Neural cell (in vitro differentiated cells): ENCODE results near the gene SMAP1. TPM values are rescaled to one million over a fixed set of nuclear protein-coding genes. Genes with fewer than 3 reads are reported as not detected.

Experiments
- H2AFZ ChIP-seq: fragments of 200-600, 300-800 bp; sonication (generic), shearing (Covaris generic); 2 replicates; pipeline ENCODE4 v1.6.0; 2014; ENCODE audit warnings: low read depth, mild to moderate bottlenecking, antibody characterized with exemption, low read length, moderate library complexity
- H3F3A ChIP-seq: fragments of 200-600 bp; shearing (Covaris generic); 2 replicates; pipeline ENCODE4 v1.6.1; 2016; ENCODE audit warnings: mild to moderate bottlenecking, moderate library complexity, mixed read lengths, antibody characterized with exemption, low read length; ENCODE audit not compliant: insufficient read depth, poor library complexity, severe bottlenecking
- H3K27ac ChIP-seq: fragments of 200-600, 300-800 bp; sonication (generic), shearing (Covaris generic); 2 replicates; pipeline ENCODE4 v1.5.1; 2014; ENCODE audit warnings: mild to moderate bottlenecking, low read length, moderate library complexity
- H3K27me3 ChIP-seq: fragments of 300-800, 200-600 bp; sonication (generic), shearing (Covaris generic); 2 replicates; pipeline ENCODE4 v1.6.0; 2014; ENCODE audit warnings: mild to moderate bottlenecking, low read depth, low read length, moderate library complexity; ENCODE audit not compliant: insufficient read depth
- H3K36me3 ChIP-seq: fragments of 300-800, 200-600 bp; sonication (generic), shearing (Covaris generic); 2 replicates; pipeline ENCODE4 v1.5.1; 2014; ENCODE audit warnings: mild to moderate bottlenecking, antibody characterized with exemption, low read length, moderate library complexity; ENCODE audit not compliant: insufficient read depth
- H3K4me2 ChIP-seq: fragments of 300-800, 200-600 bp; sonication (generic), shearing (Covaris generic); 2 replicates; pipeline ENCODE4 v1.6.0; 2014; ENCODE audit warnings: mild to moderate bottlenecking, low read length
- H3K4me3 ChIP-seq: fragments of 300-800, 200-600 bp; sonication (generic), shearing (Covaris generic); 2 replicates; pipeline ENCODE4 v1.5.1; 2014; ENCODE audit warnings: mild to moderate bottlenecking, low read length, moderate library complexity
- H3K79me2 ChIP-seq: fragments of 200-600 bp; shearing (Covaris generic); replicated peaks from 2 replicates; pipeline ENCODE4 v1.6.0; 2014; ENCODE audit warnings: mild to moderate bottlenecking, low read length, moderate library complexity; ENCODE audit not compliant: insufficient read depth
- H3K9ac ChIP-seq: fragments of 300-800, 200-600 bp; sonication (generic), shearing (Covaris generic); 2 replicates; pipeline ENCODE4 v1.6.1; 2016; ENCODE audit warnings: mild to moderate bottlenecking, low read length, mixed read lengths
- H3K9me2 ChIP-seq: fragments of 200-600 bp; shearing (Covaris generic); 2 replicates; pipeline ENCODE4 v1.6.1; 2016; ENCODE audit warnings: mild to moderate bottlenecking, low read length, mixed read lengths; ENCODE audit not compliant: insufficient read depth
- H3K9me3 ChIP-seq: fragments of 200-600, 300-800 bp; sonication (generic), shearing (Covaris generic); 2 replicates; pipeline ENCODE4 v1.6.1; 2016; ENCODE audit warnings: mild to moderate bottlenecking, mixed run types, low read length, moderate library complexity, mixed read lengths
- H4K20me1 ChIP-seq: fragments of 200-600 bp; shearing (Covaris generic); 2 replicates; pipeline ENCODE4 v1.6.1; 2016; ENCODE audit warnings: mild to moderate bottlenecking, mixed run types; ENCODE audit not compliant: insufficient read depth
- EP300 ChIP-seq: fragments of 450-650 bp; conservative IDR thresholded peaks from 2 replicates; pipeline ENCODE4 v1.6.1; 2014; ENCODE audit warnings: antibody characterized with exemption, mild to moderate bottlenecking, moderate library complexity; ENCODE audit not compliant: poor library complexity, severe bottlenecking
- EZH2 ChIP-seq: fragments of 200-600, 300-800 bp; shearing (Covaris generic), sonication (generic); IDR thresholded peaks from 2 replicates; pipeline ENCODE4 v1.6.1; 2014; ENCODE audit warnings: antibody characterized with exemption, low read length, borderline replicate concordance, mild to moderate bottlenecking; ENCODE audit not compliant: insufficient read depth, poor library complexity, severe bottlenecking
- MXI1 ChIP-seq: fragments of 450-650 bp; conservative IDR thresholded peaks from 2 replicates; pipeline ENCODE4 v1.6.1; 2014; ENCODE audit warnings: antibody characterized with exemption, mild to moderate bottlenecking; ENCODE audit not compliant: poor library complexity, severe bottlenecking
- POLR2AphosphoS5 ChIP-seq: IDR thresholded peaks from 2 replicates; pipeline ENCODE4 v1.6.1; 2012
- RAD21 ChIP-seq: fragments of 450-650 bp; conservative IDR thresholded peaks from 2 replicates; pipeline ENCODE4 v1.6.1; 2014; ENCODE audit warnings: antibody characterized with exemption, mild to moderate bottlenecking, moderate library complexity
- REST ChIP-seq: IDR thresholded peaks from 2 replicates; pipeline ENCODE4 v1.6.1; 2012; ENCODE audit warnings: borderline replicate concordance
- SMC3 ChIP-seq: fragments of 450-650 bp; conservative IDR thresholded peaks from 2 replicates; pipeline ENCODE4 v1.6.1; 2014; ENCODE audit warnings: antibody characterized with exemption, mild to moderate bottlenecking, moderate library complexity; ENCODE audit not compliant: poor library complexity
- TAF1 ChIP-seq: IDR thresholded peaks from 2 replicates; pipeline ENCODE4 v1.6.1; 2012; ENCODE audit warnings: low read depth
- polyA plus RNA-seq: library from polyadenylated mRNA; depleted of rRNA; stranded (reverse); fragments of >200 nt; gene quantifications from 2 replicates; pipeline ENCODE4 v1.2.3, GENCODE V29; 2014
- TF ChIP-seq, protein P1 (sequence below): fragments of 450-650 bp; IDR thresholded peaks from 2 replicates; pipeline ENCODE4 v1.5.1; 2014; ENCODE audit warnings: antibody characterized with exemption, mild to moderate bottlenecking, moderate library complexity; ENCODE audit not compliant: poor library complexity, severe bottlenecking

SMAP1 gene
- polyA plus RNA-seq, 1 donor from 2014 or later, result 43.7 TPM

DNA sequence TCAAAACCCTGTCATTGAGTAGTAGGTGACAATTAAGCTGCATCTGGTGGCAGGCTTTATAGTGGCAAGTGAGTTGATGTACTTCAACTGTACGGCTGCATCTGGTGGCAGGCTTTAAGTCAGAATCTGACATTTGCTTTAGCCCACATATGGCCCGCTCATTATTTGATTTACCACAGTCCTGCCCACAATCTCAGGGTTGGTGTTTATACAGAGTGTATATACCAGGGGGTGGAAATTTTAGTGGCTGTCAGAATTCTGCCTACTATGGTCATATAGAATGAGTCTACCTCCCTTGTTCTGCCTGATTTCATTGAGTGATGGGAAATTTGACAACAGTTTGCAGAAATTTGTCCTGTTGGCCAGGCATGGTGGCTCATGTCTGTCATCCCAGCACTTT is 112.3 kb downstream of the SMAP1 start:
- H3K9me3 ChIP-seq, result no peaks in the 10 kb centered on the region
- no peaks in the 10 kb centered on the region for H3K9me2 ChIP-seq
- H4K20me1 ChIP-seq, result no peaks in the 10 kb centered on the region
- no peak overlapping the region for H3K27ac ChIP-seq
- H3K9ac ChIP-seq, result no peak overlapping the region
- H3K4me2 ChIP-seq, result no peak overlapping the region
- no peak for TF ChIP-seq EP300
- no peaks in the 10 kb centered on the region for H3K79me2 ChIP-seq
- H3F3A ChIP-seq, result no peaks in the 10 kb centered on the region
- no peak overlapping the region for H3K4me3 ChIP-seq
- H2AFZ ChIP-seq, result no peak overlapping the region
- H3K27me3 ChIP-seq, result no peaks in the 10 kb centered on the region
- peaks cover 7% of the 10 kb centered on the region for H3K36me3 ChIP-seq

GRCh38 chr6:70790483-70791224 is 123.0 kb downstream of the SMAP1 start:
- Histone ChIP-seq H3K4me3 (no peak overlapping the region), H3K36me3 (no peaks in the 10 kb centered on the region), H2AFZ (no peak overlapping the region), H3K9ac (no peak overlapping the region), H3F3A (no peaks in the 10 kb centered on the region), H3K27ac (peak overlapping the region; percentile 31), H3K79me2 (no peaks in the 10 kb centered on the region), H3K27me3 (no peaks in the 10 kb centered on the region), H3K4me2 (no peak overlapping the region), H3K9me3 (no peaks in the 10 kb centered on the region), H4K20me1 (no peaks in the 10 kb centered on the region), H3K9me2 (no peaks in the 10 kb centered on the region)
- peak; percentile 51 for TF ChIP-seq POLR2AphosphoS5
- TF ChIP-seq MXI1, result no peak
- peak; percentile 69 for TF ChIP-seq EP300

GRCh38 chr6:70797625-70798024 is 129.9 kb downstream of the SMAP1 start:
- Histone ChIP-seq H3K4me3 (no peak overlapping the region), H3K9me2 (no peaks in the 10 kb centered on the region), H3K27me3 (no peaks in the 10 kb centered on the region), H2AFZ (no peak overlapping the region), H3K27ac (no peak overlapping the region), H3K9ac (no peak overlapping the region), H3K36me3 (no peaks in the 10 kb centered on the region), H3K79me2 (no peaks in the 10 kb centered on the region), H3K4me2 (no peak overlapping the region), H3F3A (no peaks in the 10 kb centered on the region), H4K20me1 (no peaks in the 10 kb centered on the region), H3K9me3 (no peaks in the 10 kb centered on the region)
- TF ChIP-seq REST (no peak), EP300 (no peak), POLR2AphosphoS5 (no peak), TAF1 (no peak), RAD21 (no peak), SMC3 (no peak), MXI1 (no peak), EZH2 (no peak)
- TF ChIP-seq, protein P1, sequence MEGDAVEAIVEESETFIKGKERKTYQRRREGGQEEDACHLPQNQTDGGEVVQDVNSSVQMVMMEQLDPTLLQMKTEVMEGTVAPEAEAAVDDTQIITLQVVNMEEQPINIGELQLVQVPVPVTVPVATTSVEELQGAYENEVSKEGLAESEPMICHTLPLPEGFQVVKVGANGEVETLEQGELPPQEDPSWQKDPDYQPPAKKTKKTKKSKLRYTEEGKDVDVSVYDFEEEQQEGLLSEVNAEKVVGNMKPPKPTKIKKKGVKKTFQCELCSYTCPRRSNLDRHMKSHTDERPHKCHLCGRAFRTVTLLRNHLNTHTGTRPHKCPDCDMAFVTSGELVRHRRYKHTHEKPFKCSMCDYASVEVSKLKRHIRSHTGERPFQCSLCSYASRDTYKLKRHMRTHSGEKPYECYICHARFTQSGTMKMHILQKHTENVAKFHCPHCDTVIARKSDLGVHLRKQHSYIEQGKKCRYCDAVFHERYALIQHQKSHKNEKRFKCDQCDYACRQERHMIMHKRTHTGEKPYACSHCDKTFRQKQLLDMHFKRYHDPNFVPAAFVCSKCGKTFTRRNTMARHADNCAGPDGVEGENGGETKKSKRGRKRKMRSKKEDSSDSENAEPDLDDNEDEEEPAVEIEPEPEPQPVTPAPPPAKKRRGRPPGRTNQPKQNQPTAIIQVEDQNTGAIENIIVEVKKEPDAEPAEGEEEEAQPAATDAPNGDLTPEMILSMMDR, result no peak
